Endodermal cell (in vitro differentiated cells): Measurements from ENCODE around the gene CHMP4B. TPM values are rescaled to one million over a fixed set of nuclear protein-coding genes. Genes with fewer than 3 reads are reported as not detected.

Source experiments
- DNase-seq: peaks from one replicate; pipeline ENCODE4 v3.0.0-alpha.2; 2017
- H3K27ac ChIP-seq: 2 replicates; pipeline ENCODE4 v1.5.1; 2013; ENCODE audit warnings: mild to moderate bottlenecking, low read depth, low read length, moderate library complexity
- H3K27me3 ChIP-seq: 2 replicates; pipeline ENCODE4 v1.6.1; 2013; ENCODE audit warnings: mild to moderate bottlenecking, low read length, moderate library complexity; ENCODE audit not compliant: insufficient read depth, control insufficient read depth, poor library complexity, severe bottlenecking
- H3K36me3 ChIP-seq: 2 replicates; pipeline ENCODE4 v1.7.0; 2013; ENCODE audit warnings: mild to moderate bottlenecking, low read length, moderate library complexity; ENCODE audit not compliant: control insufficient read depth, insufficient read depth
- H3K4me1 ChIP-seq: one replicate; pipeline ENCODE4 v1.7.0; 2013; ENCODE audit warnings: low read length; ENCODE audit not compliant: control insufficient read depth, insufficient read depth
- H3K4me3 ChIP-seq: 2 replicates; pipeline ENCODE4 v1.5.1; 2013; ENCODE audit warnings: mild to moderate bottlenecking, low read length, moderate library complexity
- H3K9ac ChIP-seq: 2 replicates; pipeline ENCODE4 v1.6.1; 2013; ENCODE audit warnings: mild to moderate bottlenecking, low read length, moderate library complexity; ENCODE audit not compliant: poor library complexity, severe bottlenecking; ENCODE audit errors: extremely low read depth
- H3K9me3 ChIP-seq: 2 replicates; pipeline ENCODE4 v1.6.1; 2013; ENCODE audit warnings: mild to moderate bottlenecking, low read length, moderate library complexity; ENCODE audit not compliant: control insufficient read depth
- H3K27ac Mint-ChIP-seq: 2 replicates; pipeline ENCODE4 v1.8.0; 2020; ENCODE audit warnings: mixed read lengths
- H3K27me3 Mint-ChIP-seq: 2 replicates; pipeline ENCODE4 v1.8.0; 2021; ENCODE audit warnings: mild to moderate bottlenecking, mixed read lengths; ENCODE audit not compliant: insufficient read depth
- H3K36me3 Mint-ChIP-seq: 2 replicates; pipeline ENCODE4 v1.8.0; 2020; ENCODE audit warnings: low read depth, mixed read lengths
- H3K4me1 Mint-ChIP-seq: 2 replicates; pipeline ENCODE4 v1.8.0; 2020; ENCODE audit warnings: mixed read lengths
- H3K4me3 Mint-ChIP-seq: 2 replicates; pipeline ENCODE4 v1.8.0; 2020; ENCODE audit warnings: mild to moderate bottlenecking, moderate library complexity, mixed read lengths
- H3K9me3 Mint-ChIP-seq: 2 replicates; pipeline ENCODE4 v1.8.0; 2020; ENCODE audit warnings: mild to moderate bottlenecking, mixed read lengths
- WGBS, 2 experiments: methylation state at CpG; one replicate each; pipeline versions ENCODE4 v1.1.5 to v1.1.7; 2013; ENCODE audit warnings: missing lambda C conversion rate in 2 of 2, mixed read lengths in 1 of 2; ENCODE audit not compliant: insufficient coverage in 1 of 2, insufficient read length in 1 of 2; 5-methylcytosine and 5-hydroxymethylcytosine counted together
- total RNA-seq, 2 donors: library from RNA; stranded (reverse); fragmentation: NEBNext Ultra II Directional in 1 of 2; extraction: Animal tissue kit (Norgen Biotek cat#: 25700) in 1 of 2; gene quantifications; 2 replicates in 1 of 2; 3 replicates in 1 of 2; pipeline ENCODE4 v1.2.1, GENCODE V29; 2021
- TF ChIP-seq, protein P1 (sequence below): fragments of 200-600 bp; sonication (generic); conservative IDR thresholded peaks from 2 replicates; pipeline ENCODE4 v1.5.0; 2021; ENCODE audit warnings: antibody characterized with exemption, mild to moderate bottlenecking

The CHMP4B gene
- total RNA-seq, 2 donors from 2014 or later, result 81.5 to 116 TPM

DNA sequence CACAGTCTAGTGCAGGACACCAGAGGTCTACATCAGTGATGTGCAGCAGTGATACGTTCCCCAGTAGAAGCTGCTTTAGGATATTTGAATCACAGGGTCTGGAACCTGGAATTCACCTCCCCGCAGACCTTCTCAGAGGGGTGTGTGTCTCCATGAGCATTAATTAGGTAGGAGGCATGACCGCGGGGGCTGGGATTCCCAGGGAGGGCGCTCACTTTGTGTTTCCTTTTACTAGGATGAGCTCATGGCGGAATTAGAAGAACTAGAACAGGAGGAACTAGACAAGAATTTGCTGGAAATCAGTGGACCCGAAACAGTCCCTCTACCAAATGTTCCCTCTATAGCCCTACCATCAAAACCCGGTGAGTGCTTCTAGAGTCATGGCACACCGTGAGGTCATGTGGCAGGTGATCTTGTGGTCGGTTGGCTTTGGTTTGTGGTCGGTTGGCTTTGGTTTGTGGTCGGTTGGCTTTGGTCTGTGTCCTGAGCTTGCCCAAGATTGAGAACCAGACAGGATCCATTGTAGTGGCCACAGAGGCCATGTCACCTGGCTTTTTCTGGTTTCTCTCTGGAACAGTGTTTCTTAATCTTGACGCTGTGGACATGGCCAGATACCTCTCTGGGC, 40.8 kb downstream of the CHMP4B start:
- H3K27ac Mint-ChIP-seq, result peak overlapping the region; percentile 56
- no peaks in the 10 kb centered on the region for H3K27me3 ChIP-seq

DNA sequence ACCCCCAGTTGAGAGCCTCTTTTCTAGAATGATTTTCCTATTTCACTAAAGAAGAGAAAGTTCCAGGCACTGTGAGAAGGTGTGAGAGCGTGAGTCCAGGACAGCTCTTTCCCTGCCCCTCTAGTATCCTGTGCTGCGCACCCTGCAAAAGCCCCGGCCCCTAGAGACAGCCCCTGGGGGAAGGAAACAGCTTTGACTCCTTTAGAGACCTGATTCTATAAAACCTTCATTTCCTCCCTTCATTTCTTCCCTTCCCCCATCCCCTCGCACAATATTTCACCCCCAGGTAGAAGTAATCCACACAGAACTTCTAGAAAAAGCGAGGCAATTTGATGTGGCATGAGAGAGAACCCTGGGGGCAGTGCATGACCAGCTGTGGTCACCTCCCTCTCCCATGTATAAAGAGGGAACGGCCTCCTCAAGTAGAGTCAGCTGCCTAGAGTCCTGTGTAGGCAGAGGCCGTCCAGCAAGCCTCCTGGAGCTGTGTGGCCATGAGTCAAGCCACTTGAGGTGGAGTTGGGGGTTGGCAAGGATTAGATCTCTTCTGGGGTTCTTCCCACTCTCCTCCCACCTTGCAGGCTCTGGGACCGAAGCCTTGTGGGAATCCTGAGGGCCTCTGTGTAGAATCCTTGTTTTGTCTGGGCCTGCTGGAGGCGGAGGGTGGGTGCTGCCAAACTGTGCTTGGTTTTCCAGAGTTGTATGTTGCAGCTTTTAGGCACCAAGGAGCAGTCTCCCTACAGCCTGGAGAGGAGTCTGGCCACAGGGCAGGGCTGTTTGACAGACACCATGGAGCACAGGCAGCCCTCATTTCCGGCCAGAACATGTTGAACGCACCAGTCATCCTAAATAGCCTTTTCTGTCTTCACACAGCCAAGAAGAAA, 41.7 kb downstream of the CHMP4B start:
- Histone ChIP-seq H3K4me1 (no peaks in the 10 kb centered on the region), H3K9me3 (no peaks in the 10 kb centered on the region), H3K4me3 (no peak overlapping the region), H3K36me3 (peaks cover 50% of the 10 kb centered on the region), H3K9ac (no peak overlapping the region), H3K27ac (no peak overlapping the region), H3K27me3 (no peaks in the 10 kb centered on the region)
- 93 to 99% methylated on average over 9 to 11 of the region's 11 CpGs for whole genome bisulfite sequencing, 2 experiments
- no peaks in the 10 kb centered on the region for H3K27me3 Mint-ChIP-seq
- H3K4me1 Mint-ChIP-seq, result no peaks in the 10 kb centered on the region
- H3K4me3 Mint-ChIP-seq, result no peak overlapping the region
- DNase-seq, result no peak
- H3K9me3 Mint-ChIP-seq, result no peaks in the 10 kb centered on the region
- TF ChIP-seq, protein P1, sequence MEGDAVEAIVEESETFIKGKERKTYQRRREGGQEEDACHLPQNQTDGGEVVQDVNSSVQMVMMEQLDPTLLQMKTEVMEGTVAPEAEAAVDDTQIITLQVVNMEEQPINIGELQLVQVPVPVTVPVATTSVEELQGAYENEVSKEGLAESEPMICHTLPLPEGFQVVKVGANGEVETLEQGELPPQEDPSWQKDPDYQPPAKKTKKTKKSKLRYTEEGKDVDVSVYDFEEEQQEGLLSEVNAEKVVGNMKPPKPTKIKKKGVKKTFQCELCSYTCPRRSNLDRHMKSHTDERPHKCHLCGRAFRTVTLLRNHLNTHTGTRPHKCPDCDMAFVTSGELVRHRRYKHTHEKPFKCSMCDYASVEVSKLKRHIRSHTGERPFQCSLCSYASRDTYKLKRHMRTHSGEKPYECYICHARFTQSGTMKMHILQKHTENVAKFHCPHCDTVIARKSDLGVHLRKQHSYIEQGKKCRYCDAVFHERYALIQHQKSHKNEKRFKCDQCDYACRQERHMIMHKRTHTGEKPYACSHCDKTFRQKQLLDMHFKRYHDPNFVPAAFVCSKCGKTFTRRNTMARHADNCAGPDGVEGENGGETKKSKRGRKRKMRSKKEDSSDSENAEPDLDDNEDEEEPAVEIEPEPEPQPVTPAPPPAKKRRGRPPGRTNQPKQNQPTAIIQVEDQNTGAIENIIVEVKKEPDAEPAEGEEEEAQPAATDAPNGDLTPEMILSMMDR, result no peak
- peaks cover 75% of the 10 kb centered on the region for H3K36me3 Mint-ChIP-seq
- H3K27ac Mint-ChIP-seq, result peak overlapping the region; percentile 70

More for the DNA sequence above, 40.8 kb downstream of the CHMP4B start:
- Histone ChIP-seq H3K36me3 (peaks cover 50% of the 10 kb centered on the region), H3K4me3 (no peak overlapping the region), H3K9ac (no peak overlapping the region), H3K27ac (no peak overlapping the region), H3K9me3 (no peaks in the 10 kb centered on the region), H3K4me1 (no peaks in the 10 kb centered on the region)
- no peak for DNase-seq
- 92 to 95% methylated on average over 5 to 13 of the region's 13 CpGs for WGBS, 2 experiments
- Mint-ChIP-seq H3K4me3 (no peak overlapping the region), H3K27me3 (no peaks in the 10 kb centered on the region), H3K9me3 (no peaks in the 10 kb centered on the region), H3K4me1 (no peaks in the 10 kb centered on the region), H3K36me3 (peaks cover 72% of the 10 kb centered on the region)
- TF ChIP-seq, protein P1, result no peak

DNA sequence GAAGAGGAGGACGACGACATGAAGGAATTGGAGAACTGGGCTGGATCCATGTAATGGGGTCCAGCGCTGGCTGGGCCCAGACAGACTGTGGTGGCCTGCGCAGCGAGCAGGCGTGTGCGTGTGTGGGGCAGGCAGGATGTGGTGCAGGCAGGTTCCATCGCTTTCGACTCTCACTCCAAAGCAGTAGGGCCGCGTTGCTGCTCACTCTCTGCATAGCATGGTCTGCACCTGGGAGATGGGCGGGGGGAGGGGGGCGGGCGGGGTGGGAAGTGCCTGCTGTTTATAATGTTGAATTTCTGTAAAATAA, 42.3 kb downstream of the CHMP4B start:
- no peak overlapping the region for H3K4me3 ChIP-seq
- no peaks in the 10 kb centered on the region for H3K9me3 Mint-ChIP-seq
- no peak for DNase-seq
- no peaks in the 10 kb centered on the region for H3K4me1 Mint-ChIP-seq
- TF ChIP-seq, protein P1, result no peak
- no peak overlapping the region for H3K9ac ChIP-seq
- H3K4me3 Mint-ChIP-seq, result no peak overlapping the region
- no peaks in the 10 kb centered on the region for H3K9me3 ChIP-seq
- no peaks in the 10 kb centered on the region for H3K4me1 ChIP-seq
- no peaks in the 10 kb centered on the region for H3K27me3 ChIP-seq
- H3K36me3 Mint-ChIP-seq, result peaks cover 75% of the 10 kb centered on the region
- peaks cover 50% of the 10 kb centered on the region for H3K36me3 ChIP-seq
- 98 to 100% methylated on average over 7 of the region's 14 CpGs for WGBS, 2 experiments
- H3K27me3 Mint-ChIP-seq, result no peaks in the 10 kb centered on the region
- no peak overlapping the region for H3K27ac ChIP-seq
- no peak overlapping the region for H3K27ac Mint-ChIP-seq
